Measurements from ENCODE around the gene COL6A2.

The COL6A2 gene

DNA sequence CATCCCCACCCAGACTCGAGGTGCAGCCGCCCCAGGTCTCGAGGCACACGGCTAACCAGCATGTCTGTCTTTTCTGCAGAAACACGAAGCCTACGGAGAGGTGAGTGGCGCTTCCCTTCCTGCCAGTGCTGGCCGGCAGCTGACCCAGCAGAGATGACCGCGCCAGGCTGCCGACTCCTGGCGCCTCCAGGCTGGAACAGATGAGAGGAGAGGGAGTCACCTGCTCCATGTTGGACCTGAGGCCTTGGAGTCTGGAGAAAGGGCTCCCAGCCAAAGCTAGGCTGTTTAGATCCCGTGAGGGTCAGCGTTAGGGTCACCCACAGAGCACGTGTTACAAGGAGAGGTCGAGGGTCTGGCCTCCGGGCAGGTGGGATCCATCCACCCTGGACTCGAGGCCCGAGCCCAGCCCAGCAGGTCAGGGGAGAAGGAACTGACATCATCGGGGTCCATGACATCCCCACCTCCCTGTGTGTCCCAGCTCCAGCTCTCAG is 14.9 kb downstream of the COL6A2 start:
- no peak for DNase-seq (ENCODE audit: low spot score)

DNA sequence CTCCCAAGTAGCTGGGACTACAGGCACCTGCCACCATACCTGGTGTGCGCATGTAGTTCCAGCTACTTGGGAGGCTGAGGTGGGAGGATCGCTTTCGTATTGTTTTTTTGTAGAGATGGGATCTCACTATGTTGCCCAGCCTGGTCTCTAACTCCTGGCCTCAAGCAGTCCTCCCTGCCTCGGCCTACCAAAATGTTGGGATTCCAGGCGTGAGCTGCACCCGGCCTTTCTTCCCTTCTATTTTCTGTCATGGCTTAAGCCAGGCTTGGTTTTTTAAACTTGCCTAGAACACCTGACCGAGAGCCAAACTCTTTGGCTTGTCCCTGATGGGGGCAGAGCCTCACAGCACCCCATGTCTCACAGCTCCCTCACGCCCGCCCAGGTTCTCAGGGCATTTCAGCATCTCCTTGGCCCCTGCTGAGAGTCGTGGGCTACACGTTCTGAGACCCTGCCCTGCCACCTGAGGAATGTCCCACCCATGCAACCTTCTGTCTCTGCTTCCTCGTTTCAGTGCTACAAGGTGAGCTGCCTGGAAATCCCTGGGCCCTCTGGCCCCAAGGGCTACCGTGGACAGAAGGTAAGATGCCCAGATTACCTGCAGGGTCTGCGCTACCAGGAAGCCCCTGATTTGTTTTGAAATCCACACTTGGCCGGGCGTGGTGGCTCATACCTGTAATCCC is 15.7 kb downstream of the COL6A2 start:
- DNase-seq (ENCODE audit: low spot score), result no peak

DNA sequence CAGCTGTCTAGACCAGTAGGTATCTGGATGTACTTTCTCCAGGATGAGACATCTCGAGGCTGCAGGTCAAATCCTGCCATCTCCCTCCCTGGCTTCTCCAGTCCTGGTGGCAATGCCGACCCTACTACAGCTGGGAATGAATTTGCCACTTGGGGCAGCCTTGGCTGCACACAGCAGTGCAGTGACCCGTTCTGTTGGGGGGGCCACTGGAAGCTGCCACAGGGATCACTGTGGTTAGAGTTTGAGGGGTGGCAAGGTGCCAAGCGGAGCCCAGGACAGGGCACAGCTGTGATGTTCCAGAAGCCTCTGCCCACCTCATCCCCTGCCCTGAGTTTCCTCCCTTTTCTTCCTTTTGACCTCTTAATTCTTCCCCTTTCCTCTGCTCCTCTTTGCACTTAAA is 17.1 kb downstream of the COL6A2 start:
- DNase-seq (ENCODE audit: low spot score), result no peak

DNA sequence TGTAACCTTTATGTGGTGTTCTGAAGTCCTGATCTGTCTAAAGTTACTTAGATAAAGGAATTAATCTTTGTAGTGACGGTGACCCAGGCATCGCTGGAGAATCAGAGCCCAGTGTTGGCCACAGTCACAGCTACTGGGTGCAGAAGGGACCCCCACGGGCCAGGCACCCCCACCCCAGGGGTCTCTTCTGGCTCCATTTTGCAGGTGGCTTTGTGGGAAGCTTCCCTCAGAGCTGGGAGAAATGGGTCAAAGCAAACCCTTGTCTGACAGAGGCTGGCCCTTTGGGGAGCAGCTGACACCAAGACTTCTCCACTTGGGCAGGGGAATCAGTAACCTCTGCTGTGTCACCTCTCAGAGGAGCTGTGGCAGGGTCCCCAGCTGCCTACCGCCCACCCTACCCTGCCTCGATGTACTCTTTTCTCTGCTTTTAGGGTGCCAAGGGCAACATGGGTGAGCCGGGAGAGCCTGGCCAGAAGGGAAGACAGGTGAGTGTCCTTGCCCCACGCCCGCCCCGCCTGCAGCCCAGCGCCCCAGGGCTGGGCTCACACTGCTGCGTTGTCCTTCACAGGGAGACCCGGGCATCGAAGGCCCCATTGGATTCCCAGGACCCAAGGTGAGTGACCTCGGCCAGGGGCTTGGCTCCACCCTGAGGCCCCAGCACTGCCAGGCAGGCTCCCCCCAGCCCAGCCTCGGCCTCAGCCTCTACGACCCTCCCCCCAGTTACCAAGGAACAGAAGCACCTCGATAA is 17.7 kb downstream of the COL6A2 start:
- no peak for DNase-seq (ENCODE audit: low spot score)

DNA sequence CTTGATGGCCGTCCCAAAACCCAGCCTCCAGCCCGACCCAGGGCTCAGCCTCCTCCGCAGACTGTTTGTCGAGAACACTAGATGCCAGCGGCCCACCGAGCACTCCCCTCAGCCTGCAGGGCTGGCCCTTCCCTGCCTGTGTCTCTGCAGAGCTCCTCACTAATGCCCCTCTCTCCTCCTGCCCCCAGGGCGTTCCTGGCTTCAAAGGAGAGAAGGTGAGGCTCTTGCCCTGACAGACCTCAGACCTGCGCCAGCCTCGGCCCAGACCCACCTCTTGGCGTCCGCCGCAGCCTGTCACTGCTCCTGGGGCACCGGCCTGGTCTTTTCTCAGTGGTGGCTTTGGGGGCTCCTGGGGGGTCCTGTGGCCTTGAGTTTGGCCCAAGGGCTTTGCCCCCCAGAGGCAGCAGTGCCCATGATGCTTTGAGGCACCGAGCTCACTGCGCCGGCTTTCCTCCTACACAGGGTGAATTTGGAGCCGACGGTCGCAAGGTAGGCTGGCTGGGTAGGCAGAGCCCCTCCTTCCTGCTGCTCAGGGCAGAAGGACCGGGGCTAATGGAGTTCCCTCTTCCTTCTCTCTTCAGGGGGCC is 18.4 kb downstream of the COL6A2 start:
- DNase-seq (ENCODE audit: low spot score), result no peak

DNA sequence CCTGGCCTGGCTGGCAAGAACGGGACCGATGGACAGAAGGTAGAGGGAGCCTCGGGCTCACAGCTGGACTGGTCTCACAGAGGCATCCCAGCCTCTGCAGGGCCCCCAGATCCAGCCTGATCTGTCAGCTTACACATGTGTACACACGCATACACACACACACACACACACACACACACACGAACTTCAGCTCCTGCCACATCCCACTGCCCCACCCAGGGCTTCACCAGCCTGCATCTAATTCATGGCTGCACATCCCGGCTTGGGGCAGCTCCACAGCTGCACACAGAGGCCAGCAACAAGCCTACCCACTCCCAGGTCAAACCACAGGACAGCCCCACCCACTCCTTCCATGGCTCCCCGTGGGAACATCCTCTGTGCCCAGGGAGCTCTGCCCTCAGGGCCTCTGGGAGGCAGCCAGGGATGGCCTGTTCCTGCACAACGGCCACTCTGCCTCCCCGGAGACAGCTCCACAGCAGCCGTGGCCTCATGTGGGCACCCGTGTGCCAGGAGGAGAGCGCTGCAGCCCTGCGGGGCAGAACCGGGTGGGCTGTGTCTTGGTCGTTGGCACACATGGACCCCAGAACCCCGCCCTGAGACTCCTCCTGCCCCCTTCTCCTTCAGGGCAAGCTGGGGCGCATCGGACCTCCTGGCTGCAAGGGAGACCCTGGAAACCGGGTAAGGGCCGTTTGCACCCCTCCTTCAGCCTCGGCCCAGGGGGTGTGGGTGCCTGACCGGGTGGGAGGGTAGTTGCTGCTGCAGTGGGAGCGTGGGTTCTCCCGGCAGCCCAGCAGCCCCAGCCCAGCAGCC is 19.1 kb downstream of the COL6A2 start:
- DNase-seq (ENCODE audit: low spot score), result no peak

DNA sequence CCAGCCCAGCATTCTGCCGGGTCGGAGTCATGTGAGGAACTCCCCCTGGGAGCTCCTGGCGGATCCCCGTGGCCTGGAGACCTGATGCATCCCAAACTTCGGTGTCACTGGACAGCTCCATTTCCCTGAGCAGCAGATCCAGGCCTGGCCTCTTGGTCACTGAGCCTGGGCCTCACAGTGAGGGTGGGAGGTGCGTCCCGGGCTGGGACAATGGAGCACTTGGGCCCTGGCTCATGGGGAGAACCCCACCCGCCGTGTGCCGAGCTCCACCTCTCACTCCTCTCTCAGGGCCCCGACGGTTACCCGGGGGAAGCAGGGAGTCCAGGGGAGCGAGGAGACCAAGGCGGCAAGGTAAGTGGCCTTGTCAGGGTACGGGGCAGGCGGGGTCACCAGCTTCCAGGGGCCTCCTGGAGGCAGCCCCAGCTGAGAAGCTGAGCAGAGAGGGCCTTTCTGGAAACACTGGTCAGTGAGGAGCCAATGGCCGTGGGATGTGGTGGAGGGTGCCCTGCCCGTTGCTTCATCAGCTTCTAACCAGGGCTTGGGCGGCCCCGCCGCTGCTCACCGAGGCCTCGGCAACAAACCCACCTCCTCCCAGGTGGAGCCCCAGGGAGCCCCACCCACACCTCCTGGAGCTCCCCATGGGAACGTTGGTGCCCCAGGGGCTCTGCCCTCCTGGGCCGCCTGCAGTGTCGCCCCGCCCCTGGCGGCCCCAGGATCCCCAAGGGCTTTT is 19.8 kb downstream of the COL6A2 start:
- DNase-seq (ENCODE audit: low spot score), result no peak

DNA sequence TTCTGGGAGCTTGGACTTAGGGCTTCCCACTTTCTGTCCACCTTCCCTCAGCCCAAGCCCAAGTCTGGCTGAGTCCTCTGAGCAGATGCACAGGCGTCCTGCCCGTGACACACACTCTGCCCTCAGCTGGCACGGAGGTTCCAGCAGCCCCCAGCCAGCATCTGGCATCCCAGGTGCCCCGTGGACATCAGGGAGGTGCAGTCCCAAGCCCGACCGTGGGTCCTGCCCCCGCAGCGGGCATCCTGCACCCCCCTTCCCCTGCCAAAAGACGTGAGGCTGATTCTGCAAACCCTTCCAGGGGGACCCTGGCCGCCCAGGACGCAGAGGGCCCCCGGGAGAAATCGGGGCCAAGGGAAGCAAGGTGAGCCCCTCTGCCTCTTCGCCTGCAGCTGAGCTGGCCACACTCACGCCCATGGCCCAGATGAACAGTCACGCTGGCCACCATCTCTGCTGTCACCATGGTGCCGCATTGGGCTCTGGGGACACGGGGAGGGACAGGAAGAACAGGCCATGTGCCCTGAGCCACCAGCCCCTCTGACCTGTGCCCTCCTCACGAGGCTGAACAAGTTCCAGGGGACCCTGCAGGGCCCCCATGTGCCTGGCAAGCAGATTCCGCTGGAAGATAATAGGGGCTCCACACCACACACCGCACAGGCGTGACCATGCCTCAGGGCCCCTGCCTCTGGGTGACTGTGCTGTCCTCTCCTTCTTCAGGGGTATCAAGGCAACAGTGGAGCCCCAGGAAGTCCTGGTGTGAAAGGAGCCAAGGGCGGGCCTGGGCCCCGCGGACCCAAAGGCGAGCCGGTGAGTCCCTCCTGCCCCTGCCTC is 20.6 kb downstream of the COL6A2 start:
- no peak for DNase-seq (ENCODE audit: low spot score)

DNA sequence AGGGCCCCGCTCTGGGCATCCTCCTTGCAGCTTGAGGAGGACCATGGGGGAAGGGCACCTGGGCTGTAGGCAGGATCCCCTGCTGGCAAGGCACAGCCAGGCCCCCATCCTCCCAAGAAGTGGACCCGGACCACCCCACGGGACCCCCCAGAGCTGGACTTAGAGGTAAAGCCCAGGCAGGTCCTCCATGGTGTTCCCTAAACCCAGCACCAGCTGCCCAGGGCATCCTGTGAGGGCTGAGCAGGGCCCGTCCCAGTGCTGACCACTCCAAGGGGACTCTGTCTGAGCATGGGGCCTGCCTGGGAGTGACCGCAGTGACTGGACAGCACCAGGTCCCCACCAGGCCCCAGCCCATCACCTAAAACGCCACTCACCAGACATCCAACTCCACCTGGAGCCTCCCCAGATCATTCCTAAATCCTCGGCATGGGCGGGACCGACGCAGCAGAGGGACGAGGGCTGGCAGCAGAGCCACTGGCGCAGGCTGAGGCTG is 21.3 kb downstream of the COL6A2 start:
- DNase-seq (ENCODE audit: low spot score), result no peak

DNA sequence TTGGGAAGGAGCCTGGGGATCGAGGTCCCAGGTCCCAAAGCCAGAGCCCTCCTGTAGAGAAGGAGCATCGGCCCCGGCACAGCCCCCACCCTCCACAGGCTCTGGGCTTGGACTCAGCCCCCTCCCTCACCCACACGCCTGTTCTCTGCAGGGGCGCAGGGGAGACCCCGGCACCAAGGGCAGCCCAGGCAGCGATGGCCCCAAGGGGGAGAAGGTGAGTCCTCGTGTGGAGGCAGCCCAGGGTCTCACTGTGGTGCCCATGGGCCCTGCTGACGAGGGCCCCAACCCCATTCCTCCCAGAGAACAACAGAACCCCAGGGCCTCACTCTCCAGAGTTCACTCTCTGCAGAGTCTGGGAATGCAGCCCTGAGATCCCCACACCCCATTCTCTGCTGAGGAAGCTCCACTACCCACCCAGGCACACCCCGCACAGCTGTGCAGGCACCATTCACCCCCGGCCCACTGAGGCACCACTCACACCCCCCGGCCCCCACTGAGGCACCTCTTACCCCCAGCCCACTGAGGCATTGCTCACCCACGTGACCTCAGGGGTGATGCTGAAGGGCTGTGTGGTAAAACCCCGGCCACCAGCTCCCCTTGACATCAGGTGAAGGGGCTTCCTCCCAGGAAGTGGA is 21.8 kb downstream of the COL6A2 start:
- DNase-seq (ENCODE audit: low spot score), result no peak

DNA sequence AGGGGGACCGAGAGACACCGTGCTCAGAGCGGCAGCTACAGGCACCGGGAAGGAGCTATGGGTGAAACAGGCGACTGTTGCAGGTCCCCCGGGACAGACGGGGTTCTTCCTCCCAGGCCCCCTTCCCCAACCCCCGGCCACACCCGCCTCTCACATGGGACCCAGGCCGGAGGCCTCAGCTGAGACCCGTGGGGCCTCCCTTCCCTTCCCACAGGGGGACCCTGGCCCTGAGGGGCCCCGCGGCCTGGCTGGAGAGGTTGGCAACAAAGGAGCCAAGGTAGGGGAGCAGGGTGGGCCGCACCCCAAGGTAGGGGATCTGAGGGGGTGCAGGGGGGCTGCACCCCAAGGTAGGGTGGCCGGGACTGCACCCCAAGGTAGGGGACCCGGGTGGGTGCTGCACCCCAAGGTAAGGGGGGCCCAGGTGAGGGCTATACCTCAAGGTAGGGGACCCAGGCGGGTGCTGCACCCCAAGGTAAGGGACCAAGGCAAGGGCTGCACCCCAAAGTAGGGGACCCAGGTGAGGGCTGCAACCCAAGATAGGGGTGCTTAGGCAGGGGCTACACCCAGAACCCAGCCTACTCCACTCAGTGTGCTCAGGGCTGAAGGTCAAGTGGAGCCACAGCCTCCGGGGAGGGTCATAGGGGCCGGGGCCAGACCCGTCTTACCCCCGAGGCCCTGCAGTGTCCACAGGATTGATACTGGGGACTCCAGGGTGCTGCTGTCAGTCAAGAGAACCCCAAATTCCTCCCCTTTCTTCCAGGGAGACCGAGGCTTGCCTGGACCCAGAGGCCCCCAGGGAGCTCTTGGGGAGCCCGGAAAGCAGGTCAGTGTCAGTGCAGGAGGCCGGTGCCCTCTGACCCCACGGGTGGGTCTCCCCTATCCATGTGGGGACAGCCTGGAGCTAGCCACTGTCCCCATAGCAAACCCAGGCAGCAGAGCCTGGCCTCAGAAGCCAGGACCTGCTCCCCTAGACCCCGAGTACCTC is 22.7 kb downstream of the COL6A2 start:
- DNase-seq (ENCODE audit: low spot score), result no peak

DNA sequence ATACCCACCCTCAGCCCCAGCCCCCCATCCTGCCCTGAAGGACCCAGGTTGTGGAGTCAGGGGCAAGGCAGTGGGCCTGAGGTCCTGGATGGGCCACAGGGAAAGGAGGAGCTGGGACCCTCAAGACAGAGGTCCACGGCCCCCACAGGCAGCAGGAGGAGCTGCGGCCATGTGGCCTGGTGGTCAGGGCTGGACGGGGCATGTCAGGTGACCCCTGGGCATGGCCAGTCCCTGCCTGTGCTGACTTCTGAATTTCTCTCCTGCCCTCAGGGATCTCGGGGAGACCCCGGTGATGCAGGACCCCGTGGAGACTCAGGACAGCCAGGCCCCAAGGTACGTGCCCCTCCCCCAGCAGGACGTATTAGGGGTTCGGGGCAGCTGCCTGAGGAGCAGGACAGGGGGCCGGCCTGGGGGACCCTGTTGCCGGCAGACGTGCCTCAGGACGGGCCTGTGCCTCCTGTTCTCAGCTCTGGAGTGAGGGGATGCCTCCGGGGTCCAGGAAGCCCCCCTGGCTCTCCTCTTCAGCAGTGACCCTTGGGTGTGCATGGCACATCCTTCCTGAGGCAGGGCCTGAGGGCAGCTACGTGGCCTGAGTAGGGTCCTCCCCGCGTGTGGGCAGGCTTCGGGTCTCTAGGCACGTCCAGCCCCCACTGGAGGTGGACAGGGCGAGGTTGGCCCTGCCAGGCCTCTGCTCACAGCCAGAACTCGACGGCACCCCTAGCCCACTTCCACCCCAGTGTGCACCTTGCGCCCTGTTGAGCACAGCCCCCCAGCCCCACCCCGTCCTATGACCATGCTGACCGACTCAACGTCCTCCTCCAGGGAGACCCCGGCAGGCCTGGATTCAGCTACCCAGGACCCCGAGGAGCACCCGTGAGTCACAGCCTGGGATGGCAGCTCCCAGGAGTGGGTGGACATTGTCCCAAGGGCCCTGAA is 23.6 kb downstream of the COL6A2 start:
- no peak for DNase-seq (ENCODE audit: low spot score)

DNA sequence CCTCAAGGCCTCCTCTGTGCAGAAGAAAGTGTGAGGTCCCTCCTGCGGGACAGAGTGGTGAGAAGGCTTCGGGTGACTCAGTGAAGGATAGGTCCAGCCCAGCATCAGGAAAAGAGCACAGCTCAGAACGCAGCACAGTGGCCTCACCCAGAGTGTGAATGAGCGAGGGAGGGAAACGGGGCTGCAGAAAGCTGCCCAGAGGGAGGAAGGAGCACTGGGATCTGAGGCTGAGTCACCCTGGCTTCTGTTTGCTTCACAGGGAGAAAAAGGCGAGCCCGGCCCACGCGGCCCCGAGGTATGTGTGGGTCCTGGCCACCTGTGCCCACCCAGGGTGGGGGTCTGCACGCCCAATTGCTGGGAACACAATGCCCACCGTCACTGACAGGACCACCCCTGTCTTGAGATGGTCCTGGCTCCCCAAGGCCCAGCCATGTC is 24.3 kb downstream of the COL6A2 start:
- no peak for DNase-seq (ENCODE audit: low spot score)

DNA sequence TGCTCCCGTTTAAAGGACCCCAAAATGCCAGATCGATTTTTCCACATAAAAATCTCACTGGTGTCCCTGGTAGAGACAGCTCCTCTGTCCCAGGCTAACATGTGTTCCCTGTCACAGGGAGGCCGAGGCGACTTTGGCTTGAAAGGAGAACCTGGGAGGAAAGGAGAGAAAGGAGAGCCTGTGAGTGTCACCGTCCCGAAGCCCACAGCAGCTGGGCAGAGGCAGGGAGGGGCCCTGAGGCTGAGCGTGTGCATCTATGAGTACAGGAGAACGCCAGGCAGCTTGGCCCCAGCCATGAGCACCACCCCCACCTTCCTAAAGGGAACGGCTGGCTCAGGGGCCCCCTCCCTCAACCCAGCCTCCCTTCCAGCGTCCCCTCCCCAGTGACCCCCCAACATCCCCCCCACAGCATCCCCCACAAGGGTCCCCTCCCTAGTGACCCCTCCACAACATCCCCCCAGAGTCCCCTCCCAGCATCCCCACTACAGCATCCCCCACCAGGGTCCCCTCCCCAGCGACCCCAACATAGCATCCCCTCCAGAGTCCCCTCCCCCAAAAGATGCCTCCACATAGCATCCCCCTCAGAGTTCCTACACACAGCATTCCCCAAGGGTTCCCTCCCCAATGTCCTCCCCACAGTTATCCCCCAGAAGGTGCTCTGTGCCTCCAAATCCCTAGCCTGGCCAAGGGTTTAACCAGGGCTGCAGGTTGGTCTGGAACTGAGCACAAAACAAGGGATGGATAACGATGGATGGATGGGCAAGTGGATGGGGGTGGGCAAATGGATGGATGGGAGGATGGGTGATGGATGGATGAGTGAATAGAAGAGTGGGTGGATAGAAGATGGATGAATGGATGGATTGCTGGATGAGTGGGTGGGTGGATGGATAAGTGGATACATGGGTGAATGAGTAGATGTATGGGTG is 25.1 kb downstream of the COL6A2 start:
- DNase-seq (ENCODE audit: low spot score), result no peak

DNA sequence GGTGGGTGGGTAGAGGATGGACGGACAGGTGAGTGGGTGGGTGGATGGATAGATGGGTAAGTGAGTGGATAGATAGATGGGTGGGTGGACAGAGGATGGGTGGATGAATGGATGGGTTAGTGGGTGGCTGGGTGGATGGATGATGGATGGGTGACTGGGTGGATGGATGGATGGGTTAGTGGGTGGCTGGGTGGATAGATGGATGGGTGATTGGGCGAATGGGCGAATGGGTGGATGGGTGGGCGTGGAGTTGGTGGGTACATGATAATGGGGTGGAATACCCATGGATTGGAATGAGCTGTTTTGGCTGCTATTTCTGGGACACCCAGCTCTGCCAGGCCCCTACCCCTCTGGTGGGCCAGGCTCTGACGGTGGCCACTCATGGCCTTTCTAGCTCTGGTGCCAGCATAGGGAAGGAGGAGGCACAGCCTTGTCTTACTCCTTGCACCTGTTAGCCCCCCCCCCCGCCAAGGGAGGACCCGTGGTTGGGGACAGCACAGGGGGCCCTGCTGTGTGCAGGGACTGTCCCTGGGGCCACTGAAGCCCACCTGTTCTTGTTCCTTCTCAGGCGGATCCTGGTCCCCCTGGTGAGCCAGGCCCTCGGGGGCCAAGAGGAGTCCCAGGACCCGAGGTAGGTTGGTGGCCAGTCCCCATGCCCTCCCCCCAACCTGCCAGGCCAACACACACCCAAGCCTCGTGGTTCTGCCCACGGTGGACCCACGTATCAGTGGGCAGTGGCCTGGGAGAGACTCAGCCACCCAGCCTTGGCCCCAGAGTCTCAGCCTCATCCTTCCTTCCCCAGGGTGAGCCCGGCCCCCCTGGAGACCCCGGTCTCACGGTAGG is 26.4 kb downstream of the COL6A2 start:
- DNase-seq (ENCODE audit: low spot score), result no peak

All from SK-N-DZ (cell line).